Neuron (in vitro differentiated cells): Measurements from ENCODE around the gene MAPK7.

Source experiments
- H2AFZ ChIP-seq: one replicate; pipeline ENCODE4 v1.6.1; 2013; ENCODE audit warnings: low read depth, mild to moderate bottlenecking, inconsistent platforms, low read length, moderate library complexity
- H3K27me3 ChIP-seq: one replicate; pipeline ENCODE4 v1.6.1; 2013; ENCODE audit warnings: low read length; ENCODE audit not compliant: insufficient read depth
- H3K36me3 ChIP-seq: one replicate; pipeline ENCODE4 v1.6.1; 2013; ENCODE audit warnings: low read length; ENCODE audit not compliant: insufficient read depth
- H3K4me1 ChIP-seq: one replicate; pipeline ENCODE4 v1.6.1; 2013; ENCODE audit warnings: low read length; ENCODE audit not compliant: insufficient read depth
- H3K4me3 ChIP-seq: 2 replicates; pipeline ENCODE4 v1.5.1; 2013; ENCODE audit warnings: mild to moderate bottlenecking, low read length, moderate library complexity
- H3K9me3 ChIP-seq: one replicate; pipeline ENCODE4 v1.6.1; 2013; ENCODE audit warnings: low read length

The MAPK7 gene

GRCh38 chr17:19370493-19370960 lies 7.8 kb upstream of the MAPK7 start:
- H2AFZ ChIP-seq = no peak overlapping the region
- no peaks in the 10 kb centered on the region for H3K9me3 ChIP-seq
- peaks cover 3% of the 10 kb centered on the region for H3K4me1 ChIP-seq
- H3K27me3 ChIP-seq = no peaks in the 10 kb centered on the region
- no peaks in the 10 kb centered on the region for H3K36me3 ChIP-seq
- no peak overlapping the region for H3K4me3 ChIP-seq

GRCh38 chr17:19371259-19372010 lies 6.9 kb upstream of the MAPK7 start:
- Histone ChIP-seq H3K9me3 (no peaks in the 10 kb centered on the region), H3K4me3 (no peak overlapping the region), H3K36me3 (no peaks in the 10 kb centered on the region), H3K27me3 (no peaks in the 10 kb centered on the region), H2AFZ (no peak overlapping the region), H3K4me1 (peaks cover 3% of the 10 kb centered on the region)

DNA sequence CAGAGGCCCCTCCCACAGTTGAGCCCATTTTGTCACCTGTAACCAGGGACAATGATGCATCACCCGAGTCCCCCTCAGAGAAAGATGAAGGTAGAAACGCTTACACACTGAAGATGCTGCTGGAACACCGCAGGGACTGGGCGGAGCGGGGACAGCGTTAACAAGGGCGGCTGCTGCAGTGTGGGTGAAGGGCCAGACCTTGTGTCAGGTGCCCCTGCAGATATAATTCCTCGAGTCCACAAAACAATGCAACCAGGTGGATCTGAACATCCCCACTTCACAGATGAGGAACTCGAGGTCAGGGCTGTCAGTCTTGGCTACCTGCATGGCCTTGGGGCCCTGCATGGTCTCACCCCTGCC lies 6.3 kb upstream of the MAPK7 start:
- H3K4me3 ChIP-seq = no peak overlapping the region
- H3K4me1 ChIP-seq = peaks cover 6% of the 10 kb centered on the region
- no peaks in the 10 kb centered on the region for H3K9me3 ChIP-seq
- H3K27me3 ChIP-seq = no peaks in the 10 kb centered on the region
- no peak overlapping the region for H2AFZ ChIP-seq
- no peaks in the 10 kb centered on the region for H3K36me3 ChIP-seq

GRCh38 chr17:19372439-19372838 lies 5.9 kb upstream of the MAPK7 start:
- Histone ChIP-seq H3K4me1 (peaks cover 10% of the 10 kb centered on the region), H3K9me3 (no peaks in the 10 kb centered on the region), H3K36me3 (no peaks in the 10 kb centered on the region), H3K4me3 (no peak overlapping the region), H2AFZ (no peak overlapping the region), H3K27me3 (no peaks in the 10 kb centered on the region)

DNA sequence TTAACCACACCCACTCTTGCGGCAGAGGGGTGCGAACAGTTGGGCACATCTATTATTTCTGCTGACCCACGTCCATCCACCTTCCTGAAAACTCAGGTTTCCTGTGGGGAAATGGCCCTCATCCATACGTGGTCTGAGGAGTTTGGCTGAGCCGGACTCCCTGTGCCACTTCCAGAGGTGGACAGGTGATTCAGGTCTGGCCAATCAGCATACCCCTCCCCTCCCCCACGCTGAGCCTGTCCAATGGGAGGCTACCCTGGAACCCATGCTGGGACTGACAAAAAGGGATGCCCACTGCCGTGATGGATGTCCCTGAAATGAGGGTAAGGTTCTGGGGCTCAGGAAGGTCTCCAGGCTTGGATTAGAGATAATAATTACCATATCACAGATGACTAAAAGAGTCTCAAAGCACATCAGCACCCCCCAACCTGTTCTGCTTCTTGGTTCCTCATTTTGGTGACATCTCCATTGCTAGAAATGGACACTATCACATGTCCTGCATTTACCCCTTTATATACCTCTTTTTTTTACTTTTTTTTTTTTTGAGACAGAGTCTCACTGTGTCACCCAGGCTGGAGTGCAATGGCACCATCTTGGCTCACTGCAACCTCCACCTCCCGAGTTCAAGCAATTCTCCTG lies 5.3 kb upstream of the MAPK7 start:
- no peaks in the 10 kb centered on the region for H3K27me3 ChIP-seq
- H2AFZ ChIP-seq = no peak overlapping the region
- peaks cover 10% of the 10 kb centered on the region for H3K4me1 ChIP-seq
- no peaks in the 10 kb centered on the region for H3K36me3 ChIP-seq
- no peak overlapping the region for H3K4me3 ChIP-seq
- no peaks in the 10 kb centered on the region for H3K9me3 ChIP-seq

- Histone ChIP-seq H2AFZ (no peak overlapping the region), H3K4me1 (peaks cover 12% of the 10 kb centered on the region), H3K4me3 (no peak overlapping the region), H3K27me3 (no peaks in the 10 kb centered on the region), H3K9me3 (no peaks in the 10 kb centered on the region), H3K36me3 (peaks cover under 1% of the 10 kb centered on the region)
Observed at GRCh38 chr17:19374136-19374535, 4.2 kb upstream of the MAPK7 start.

GRCh38 chr17:19375732-19376131 lies 2.6 kb upstream of the MAPK7 start:
- Histone ChIP-seq H3K36me3 (peaks cover 17% of the 10 kb centered on the region), H3K27me3 (no peaks in the 10 kb centered on the region), H2AFZ (no peak overlapping the region), H3K4me1 (peaks cover 19% of the 10 kb centered on the region), H3K9me3 (no peaks in the 10 kb centered on the region), H3K4me3 (no peak overlapping the region)

- Histone ChIP-seq H3K9me3 (no peaks in the 10 kb centered on the region), H3K27me3 (no peaks in the 10 kb centered on the region), H3K4me1 (peaks cover 19% of the 10 kb centered on the region), H3K4me3 (peak overlapping the region; percentile 72), H3K36me3 (peaks cover 28% of the 10 kb centered on the region), H2AFZ (peak overlapping the region; percentile 55)
Observed at GRCh38 chr17:19376811-19377210, 1.5 kb upstream of the MAPK7 start.

- Histone ChIP-seq H3K4me1 (peaks cover 19% of the 10 kb centered on the region), H3K36me3 (peaks cover 35% of the 10 kb centered on the region), H3K4me3 (peak overlapping the region; percentile 72), H3K9me3 (no peaks in the 10 kb centered on the region), H2AFZ (peak overlapping the region; percentile 55), H3K27me3 (no peaks in the 10 kb centered on the region)
Observed at GRCh38 chr17:19377602-19378415, 489 bp upstream of the MAPK7 start.

GRCh38 chr17:19379361-19380065 lies 1.2 kb downstream of the MAPK7 start:
- H3K36me3 ChIP-seq = peaks cover 51% of the 10 kb centered on the region
- peaks cover 16% of the 10 kb centered on the region for H3K4me1 ChIP-seq
- peak overlapping the region; percentile 72 for H3K4me3 ChIP-seq

GRCh38 chr17:19380481-19381301 lies 2.4 kb downstream of the MAPK7 start:
- no peaks in the 10 kb centered on the region for H3K27me3 ChIP-seq
- H3K4me1 ChIP-seq = peaks cover 16% of the 10 kb centered on the region

More at GRCh38 chr17:19379361-19380065, 1.2 kb downstream of the MAPK7 start:
- H3K9me3 ChIP-seq = no peaks in the 10 kb centered on the region
- no peaks in the 10 kb centered on the region for H3K27me3 ChIP-seq
- no peak overlapping the region for H2AFZ ChIP-seq

GRCh38 chr17:19381361-19381740 lies 3.1 kb downstream of the MAPK7 start:
- H3K4me3 ChIP-seq = no peak overlapping the region
- H3K9me3 ChIP-seq = no peaks in the 10 kb centered on the region
- H2AFZ ChIP-seq = no peak overlapping the region
- H3K27me3 ChIP-seq = no peaks in the 10 kb centered on the region
- peaks cover 59% of the 10 kb centered on the region for H3K36me3 ChIP-seq
- peaks cover 19% of the 10 kb centered on the region for H3K4me1 ChIP-seq

More at GRCh38 chr17:19380481-19381301, 2.4 kb downstream of the MAPK7 start:
- H2AFZ ChIP-seq = no peak overlapping the region
- H3K9me3 ChIP-seq = no peaks in the 10 kb centered on the region
- no peak overlapping the region for H3K4me3 ChIP-seq
- peaks cover 59% of the 10 kb centered on the region for H3K36me3 ChIP-seq
